ENCODE measurements around the gene THSD4. TPM values are rescaled to one million over a fixed set of nuclear protein-coding genes. Genes with fewer than 3 reads are reported as not detected.

The THSD4 gene
- total and polyA plus RNA-seq, 9 of the 15 experiments (the other 6 are each of a cell fraction or from before 2014, with no cell fraction given), result 0.04 TPM; not detected in 5

GRCh38 chr15:71334873-71335272 is 219.6 kb downstream of the THSD4 start:
- in situ Hi-C loops (cut with MboI) (no loop called here), intact Hi-C loops (cut with micrococcal nuclease) (no loop called here)
- Histone ChIP-seq H3K4me3 (no peak overlapping the region), H2AFZ (ENCODE audit: low read depth, low read length) (no peak overlapping the region), H3K36me3 (ENCODE audit: control insufficient read depth, insufficient read depth, low read length) (no peaks in the 10 kb centered on the region), H3K9ac (ENCODE audit: insufficient read depth in 1 of 2, low read depth in 2 of 2, low read length in 2 of 2) (no peak overlapping the region), H3K9me1 (ENCODE audit: control insufficient read depth, insufficient read depth, low read length) (no peaks in the 10 kb centered on the region), H3K4me1 (replicated peaks in 1 of 2; ENCODE audit: control insufficient read depth in 2 of 2, insufficient read depth in 2 of 2, low read length in 2 of 2) (no peaks in the 10 kb centered on the region), H3K27me3 (ENCODE audit: control insufficient read depth in 2 of 2, insufficient read depth in 2 of 2, low read length in 2 of 2) (peaks cover 0 to 8% of the 10 kb centered on the region in 2 experiments; a peak in 2 of 5 replicates), H3K27ac (ENCODE audit: extremely low read depth, low read depth, low read length) (no peak overlapping the region), H3K4me2 (ENCODE audit: insufficient read depth, low read length) (no peak overlapping the region), H3K9me3 (replicated peaks; ENCODE audit: control insufficient read depth, insufficient read depth, low read depth, low read length) (no peaks in the 10 kb centered on the region), H3K79me2 (ENCODE audit: control insufficient read depth, insufficient read depth, low read length) (no peaks in the 10 kb centered on the region), H4K20me1 (replicated peaks; ENCODE audit: control insufficient read depth, insufficient read depth, low read length) (no peaks in the 10 kb centered on the region)
- no TSS peak for BruUV-seq (replicated peaks)
- ATAC-seq, result no peak
- no peak for TF ChIP-seq CEBPG (CRISPR knock-in tag; IDR thresholded peaks at IDR 0.05)
- no peak for TF ChIP-seq CEBPG (tag; conservative IDR thresholded peaks at IDR 0.05 in 1 of 2, IDR thresholded peaks at IDR 0.05 in 1 of 2)
- TF ChIP-seq ZNF699 (CRISPR knock-in tag; IDR thresholded peaks at IDR 0.05; ENCODE audit: insufficient replicate concordance), result no peak
- TF ChIP-seq GTF2F1 (IDR thresholded peaks at IDR 0.05; ENCODE audit: low read depth, low read length), result no peak
- 0% methylated on average over 3 of the region's 3 CpGs for WGBS (ENCODE audit: insufficient coverage, low coverage, missing lambda C conversion rate)
- POLR2A ChIA-PET, result no interaction called here
- no peak for FAIRE-seq
- no peak for DNase-seq (ENCODE audit: extremely low read depth in 1 of 4, low spot score in 3 of 4)
- CTCF ChIA-PET (ENCODE audit: low intra/inter-chr PET ratio), result no interaction called here

DNA sequence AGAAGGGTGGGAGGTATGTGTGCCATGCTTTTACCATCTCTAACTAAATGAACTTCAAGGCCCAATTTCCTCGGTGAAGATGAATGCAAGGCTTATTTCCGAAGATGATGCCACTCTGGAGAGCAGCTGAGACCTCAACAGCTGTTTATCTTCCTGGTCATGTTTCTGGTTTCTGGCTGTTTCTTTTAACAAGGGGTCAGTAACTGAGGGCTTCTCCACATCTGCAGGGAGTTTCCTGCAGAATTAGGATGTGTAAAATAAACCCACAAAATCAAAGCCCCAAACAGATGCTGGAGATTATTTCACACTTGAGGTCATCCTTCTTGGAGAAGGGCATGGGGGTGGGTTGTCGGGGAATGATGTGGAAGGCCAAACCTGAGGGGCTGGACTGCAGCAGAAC is 220.3 kb downstream of the THSD4 start:
- H3K4me1 ChIP-seq (replicated peaks in 1 of 2; ENCODE audit: control insufficient read depth in 2 of 2, insufficient read depth in 2 of 2, low read length in 2 of 2), result no peaks in the 10 kb centered on the region
- POLR2A ChIA-PET, result no interaction called here
- ATAC-seq, result no peak
- TF ChIP-seq ZBTB7A (IDR thresholded peaks at IDR 0.05; ENCODE audit: borderline replicate concordance, control insufficient read depth, low read depth, low read length), result no peak
- no peak for TF ChIP-seq MCM5 (IDR thresholded peaks at IDR 0.05; ENCODE audit: low read depth)
- TF ChIP-seq HMGXB4 (CRISPR knock-in tag; IDR thresholded peaks at IDR 0.05), result no peak
- TF ChIP-seq SMAD3 (CRISPR knock-in tag; conservative IDR thresholded peaks at IDR 0.05), result no peak
- no peak for TF ChIP-seq ZBTB43 (CRISPR knock-in tag; IDR thresholded peaks at IDR 0.05)
- no peak for TF ChIP-seq NONO (IDR thresholded peaks at IDR 0.05; ENCODE audit: low read depth in 2 of 2, low read length in 1 of 2)
- TF ChIP-seq, protein P1, sequence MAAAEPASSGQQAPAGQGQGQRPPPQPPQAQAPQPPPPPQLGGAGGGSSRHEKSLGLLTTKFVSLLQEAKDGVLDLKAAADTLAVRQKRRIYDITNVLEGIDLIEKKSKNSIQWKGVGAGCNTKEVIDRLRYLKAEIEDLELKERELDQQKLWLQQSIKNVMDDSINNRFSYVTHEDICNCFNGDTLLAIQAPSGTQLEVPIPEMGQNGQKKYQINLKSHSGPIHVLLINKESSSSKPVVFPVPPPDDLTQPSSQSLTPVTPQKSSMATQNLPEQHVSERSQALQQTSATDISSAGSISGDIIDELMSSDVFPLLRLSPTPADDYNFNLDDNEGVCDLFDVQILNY (CRISPR knock-in tag; IDR thresholded peaks at IDR 0.05), result no peak
- TF ChIP-seq SRSF3 (IDR thresholded peaks at IDR 0.05; ENCODE audit: insufficient read depth, low read length), result no peak

More for the DNA sequence above, 220.3 kb downstream of the THSD4 start:
- Histone ChIP-seq H2AFZ (ENCODE audit: low read depth, low read length) (no peak overlapping the region), H3K4me3 (no peak overlapping the region), H3K27ac (ENCODE audit: extremely low read depth, low read depth, low read length) (no peak overlapping the region), H3K9me3 (replicated peaks; ENCODE audit: control insufficient read depth, insufficient read depth, low read depth, low read length) (no peaks in the 10 kb centered on the region), H3K9me1 (ENCODE audit: control insufficient read depth, insufficient read depth, low read length) (no peaks in the 10 kb centered on the region), H3K4me2 (ENCODE audit: insufficient read depth, low read length) (no peak overlapping the region), H3K27me3 (ENCODE audit: control insufficient read depth in 2 of 2, insufficient read depth in 2 of 2, low read length in 2 of 2) (peaks cover 0 to 15% of the 10 kb centered on the region in 2 experiments; a peak in 2 of 5 replicates), H4K20me1 (replicated peaks; ENCODE audit: control insufficient read depth, insufficient read depth, low read length) (no peaks in the 10 kb centered on the region), H3K36me3 (ENCODE audit: control insufficient read depth, insufficient read depth, low read length) (no peaks in the 10 kb centered on the region), H3K9ac (ENCODE audit: insufficient read depth in 1 of 2, low read depth in 2 of 2, low read length in 2 of 2) (no peak overlapping the region), H3K79me2 (ENCODE audit: control insufficient read depth, insufficient read depth, low read length) (no peaks in the 10 kb centered on the region)
- FAIRE-seq, result no peak
- no TSS peak for BruUV-seq (replicated peaks)
- CTCF ChIA-PET (ENCODE audit: low intra/inter-chr PET ratio), result no interaction called here
- intact Hi-C loops (cut with micrococcal nuclease), result no loop called here
- no peak for DNase-seq (ENCODE audit: extremely low read depth in 1 of 4, low spot score in 3 of 4)
- in situ Hi-C loops (cut with MboI), result no loop called here
- 0% methylated on average over 3 of the region's 3 CpGs for WGBS (ENCODE audit: insufficient coverage, low coverage, missing lambda C conversion rate)
